Central memory CD8-positive, alpha-beta T cell (primary cell): ENCODE results near the gene MRPL18.
"Not testable (repeated sequence)": the region's sequence is repeated elsewhere in the genome, so short reads cannot be mapped to it uniquely, and the experiment has no call there.

Experiments used
- ATAC-seq: fragments of 150-1000 bp; cut with Tn5 transposase; replicated peaks from 2 replicates; pipeline ENCODE4 v1.10.0; 2022; ENCODE audit warnings: mild to moderate bottlenecking, moderate FRiP score, moderate number of reproducible peaks; ENCODE audit not compliant: poor library complexity, severe bottlenecking; ENCODE audit errors: extremely low read depth
- DNase-seq, 2 donors: peaks; one replicate each; pipeline ENCODE4 v3.0.0; 2021; ENCODE audit warnings: low spot score in 2 of 2
- H3K27ac Mint-ChIP-seq: one replicate; pipeline ENCODE4 v1.8.0; 2022; ENCODE audit warnings: low read depth, mild to moderate bottlenecking, moderate library complexity, mixed read lengths
- H3K27me3 Mint-ChIP-seq: one replicate; pipeline ENCODE4 v1.8.0; 2022; ENCODE audit warnings: mixed read lengths
- H3K36me3 Mint-ChIP-seq: one replicate; pipeline ENCODE4 v1.8.0; 2022; ENCODE audit warnings: mild to moderate bottlenecking, moderate library complexity, mixed read lengths; ENCODE audit not compliant: insufficient read depth
- H3K4me1 Mint-ChIP-seq: one replicate; pipeline ENCODE4 v1.8.0; 2022; ENCODE audit warnings: mixed read lengths
- H3K4me3 Mint-ChIP-seq: one replicate; pipeline ENCODE4 v1.8.0; 2022; ENCODE audit warnings: mild to moderate bottlenecking, moderate library complexity, mixed read lengths
- H3K9me3 Mint-ChIP-seq: one replicate; pipeline ENCODE4 v1.8.0; 2022; ENCODE audit warnings: mixed read lengths

MRPL18 gene

GRCh38 chr6:159790149-159790955, at the start of gene MRPL18:
Gene MRPL18, plus strand, starts transcription at chr6:159790467. Its CDS starts 121 bp downstream, at chr6:159790588.
- H3K4me3 Mint-ChIP-seq: peak within 1 kb of the TSS; percentile 95
- DNase-seq (peak; percentile 65 to 74), ATAC-seq (peak; percentile 89)
- H3K36me3 Mint-ChIP-seq: peaks cover 64% of the 10 kb centered on the region
- no peaks in the 10 kb centered on the region for H3K27me3 Mint-ChIP-seq
- H3K27ac Mint-ChIP-seq: peak within 1 kb of the TSS; percentile 94
- no peaks in the 10 kb centered on the region for H3K9me3 Mint-ChIP-seq
- H3K4me1 Mint-ChIP-seq: peaks cover 56% of the 10 kb centered on the region

- Mint-ChIP-seq H3K27ac (no peak overlapping the region), H3K36me3 (peaks cover 70% of the 10 kb centered on the region)
These were observed 48.1 kb upstream of the MRPL18 start for GRCh38 chr6:159742165-159742564.

GRCh38 chr6:159745081-159745480, 45.2 kb upstream of the MRPL18 start:
- no peaks in the 10 kb centered on the region for H3K27me3 Mint-ChIP-seq
- H3K36me3 Mint-ChIP-seq: peaks cover 84% of the 10 kb centered on the region
- DNase-seq: no peak
- peak overlapping the region; percentile 9 for H3K27ac Mint-ChIP-seq
- H3K4me1 Mint-ChIP-seq: peaks cover 15% of the 10 kb centered on the region
- H3K9me3 Mint-ChIP-seq: no peaks in the 10 kb centered on the region
- ATAC-seq: no peak
- H3K4me3 Mint-ChIP-seq: no peak overlapping the region

More at GRCh38 chr6:159742165-159742564, 48.1 kb upstream of the MRPL18 start:
- Mint-ChIP-seq H3K9me3 (no peaks in the 10 kb centered on the region), H3K4me3 (no peak overlapping the region), H3K4me1 (peaks cover 23% of the 10 kb centered on the region), H3K27me3 (no peaks in the 10 kb centered on the region)
- ATAC-seq (no peak), DNase-seq (no peak)

- Mint-ChIP-seq H3K27me3 (no peaks in the 10 kb centered on the region), H3K9me3 (no peaks in the 10 kb centered on the region), H3K27ac (no peak overlapping the region), H3K36me3 (peaks cover 78% of the 10 kb centered on the region), H3K4me1 (peaks cover 15% of the 10 kb centered on the region), H3K4me3 (no peak overlapping the region)
- ATAC-seq (no peak), DNase-seq (no peak)
These were observed 43.5 kb upstream of the MRPL18 start for GRCh38 chr6:159746759-159747158.

- H3K27me3 Mint-ChIP-seq, ATAC-seq, DNase-seq, H3K9me3 Mint-ChIP-seq, H3K4me3 Mint-ChIP-seq, H3K27ac Mint-ChIP-seq: not testable (repeated sequence)
- H3K4me1 Mint-ChIP-seq: peaks cover 15% of the 10 kb centered on the region
- peaks cover 76% of the 10 kb centered on the region for H3K36me3 Mint-ChIP-seq
These were observed 42.1 kb upstream of the MRPL18 start for GRCh38 chr6:159748127-159748526.

GRCh38 chr6:159751448-159751847, 38.8 kb upstream of the MRPL18 start:
- H3K27me3 Mint-ChIP-seq: no peaks in the 10 kb centered on the region
- no peak overlapping the region for H3K4me3 Mint-ChIP-seq
- H3K9me3 Mint-ChIP-seq: no peaks in the 10 kb centered on the region
- ATAC-seq: no peak
- no peak for DNase-seq
- peaks cover 75% of the 10 kb centered on the region for H3K36me3 Mint-ChIP-seq
- H3K27ac Mint-ChIP-seq: peak overlapping the region; percentile 13
- no peaks in the 10 kb centered on the region for H3K4me1 Mint-ChIP-seq

- Mint-ChIP-seq H3K4me3 (no peak overlapping the region), H3K27me3 (no peaks in the 10 kb centered on the region), H3K4me1 (peaks cover 1% of the 10 kb centered on the region), H3K9me3 (no peaks in the 10 kb centered on the region), H3K36me3 (peaks cover 80% of the 10 kb centered on the region), H3K27ac (no peak overlapping the region)
- no peak for ATAC-seq
- no peak for DNase-seq
These were observed 37.0 kb upstream of the MRPL18 start for GRCh38 chr6:159753081-159753872.

GRCh38 chr6:159754401-159754800, 35.9 kb upstream of the MRPL18 start:
- peaks cover 6% of the 10 kb centered on the region for H3K4me1 Mint-ChIP-seq
- no peak overlapping the region for H3K4me3 Mint-ChIP-seq
- H3K9me3 Mint-ChIP-seq: no peaks in the 10 kb centered on the region
- DNase-seq (no peak), ATAC-seq (no peak)
- peaks cover 71% of the 10 kb centered on the region for H3K36me3 Mint-ChIP-seq
- H3K27me3 Mint-ChIP-seq: no peaks in the 10 kb centered on the region
- no peak overlapping the region for H3K27ac Mint-ChIP-seq

- ATAC-seq: peak; percentile 19
- DNase-seq: no peak
- Mint-ChIP-seq H3K27ac (no peak overlapping the region), H3K4me3 (no peak overlapping the region), H3K36me3 (peaks cover 65% of the 10 kb centered on the region), H3K27me3 (no peaks in the 10 kb centered on the region), H3K4me1 (peaks cover 11% of the 10 kb centered on the region), H3K9me3 (no peaks in the 10 kb centered on the region)
These were observed 35.0 kb upstream of the MRPL18 start for GRCh38 chr6:159754959-159755914.

- Mint-ChIP-seq H3K9me3 (no peaks in the 10 kb centered on the region), H3K4me3 (no peak overlapping the region), H3K27me3 (no peaks in the 10 kb centered on the region), H3K4me1 (peaks cover 23% of the 10 kb centered on the region), H3K27ac (no peak overlapping the region), H3K36me3 (peaks cover 61% of the 10 kb centered on the region)
- ATAC-seq (no peak), DNase-seq (no peak)
These were observed 33.8 kb upstream of the MRPL18 start for GRCh38 chr6:159756508-159756907.

- DNase-seq (no peak), ATAC-seq (no peak)
- peaks cover 34% of the 10 kb centered on the region for H3K4me1 Mint-ChIP-seq
- H3K27me3 Mint-ChIP-seq: no peaks in the 10 kb centered on the region
- no peaks in the 10 kb centered on the region for H3K9me3 Mint-ChIP-seq
- H3K27ac Mint-ChIP-seq: peak overlapping the region; percentile 53
- H3K4me3 Mint-ChIP-seq: no peak overlapping the region
- H3K36me3 Mint-ChIP-seq: peaks cover 59% of the 10 kb centered on the region
These were observed 32.0 kb upstream of the MRPL18 start for GRCh38 chr6:159758031-159759001.
